Measurements from ENCODE around the gene FGF18.
A peak's percentile ranks its signal among the peaks of the same experiment; 100 is the strongest.
"Not testable (repeated sequence)": the region's sequence is repeated elsewhere in the genome, so short reads cannot be mapped to it uniquely, and the experiment has no call there.

Gene FGF18, protein sequence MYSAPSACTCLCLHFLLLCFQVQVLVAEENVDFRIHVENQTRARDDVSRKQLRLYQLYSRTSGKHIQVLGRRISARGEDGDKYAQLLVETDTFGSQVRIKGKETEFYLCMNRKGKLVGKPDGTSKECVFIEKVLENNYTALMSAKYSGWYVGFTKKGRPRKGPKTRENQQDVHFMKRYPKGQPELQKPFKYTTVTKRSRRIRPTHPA

DNA sequence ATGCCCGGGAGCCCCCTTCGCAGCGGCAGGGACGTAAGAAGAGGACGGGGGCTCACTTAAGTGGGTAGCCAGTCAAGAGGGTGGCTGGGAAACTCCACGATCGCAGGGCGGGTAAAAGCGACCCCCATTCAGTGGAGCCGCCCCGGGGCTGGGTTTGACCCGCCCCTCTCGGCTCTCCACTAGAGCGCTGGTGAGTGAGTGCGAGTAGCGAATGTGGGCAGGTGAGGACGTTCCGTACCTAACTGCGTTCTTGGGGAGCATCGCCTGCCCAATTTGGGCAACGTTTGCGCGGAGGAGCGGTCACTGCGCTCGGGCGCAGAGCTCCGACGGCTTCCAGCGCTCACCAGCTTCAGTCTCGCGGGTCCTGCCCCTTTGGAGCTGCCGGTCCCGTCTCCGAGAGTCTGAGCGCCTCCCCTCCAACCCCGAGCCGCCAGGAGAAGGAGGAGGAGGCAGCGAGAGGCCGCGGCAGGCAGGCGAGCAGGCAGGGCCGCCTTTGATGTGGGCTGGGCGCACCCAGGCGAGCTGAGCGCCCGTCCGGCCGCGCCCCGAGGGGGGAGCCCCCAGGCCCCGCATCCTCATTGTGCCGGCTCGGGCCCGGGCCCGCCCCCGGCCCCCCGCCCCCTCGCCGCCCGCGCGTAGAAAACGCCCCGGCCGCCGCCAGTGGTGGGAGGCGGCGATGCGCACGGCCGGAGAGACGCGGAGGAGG, at the start of gene FGF18:
TSS of gene FGF18 (plus strand) at position 666 of the 706 bp plus-strand sequence. CDS start 553 bp downstream, outside the sequence.
- no peak for DNase-seq (ENCODE audit: low read depth)

DNA sequence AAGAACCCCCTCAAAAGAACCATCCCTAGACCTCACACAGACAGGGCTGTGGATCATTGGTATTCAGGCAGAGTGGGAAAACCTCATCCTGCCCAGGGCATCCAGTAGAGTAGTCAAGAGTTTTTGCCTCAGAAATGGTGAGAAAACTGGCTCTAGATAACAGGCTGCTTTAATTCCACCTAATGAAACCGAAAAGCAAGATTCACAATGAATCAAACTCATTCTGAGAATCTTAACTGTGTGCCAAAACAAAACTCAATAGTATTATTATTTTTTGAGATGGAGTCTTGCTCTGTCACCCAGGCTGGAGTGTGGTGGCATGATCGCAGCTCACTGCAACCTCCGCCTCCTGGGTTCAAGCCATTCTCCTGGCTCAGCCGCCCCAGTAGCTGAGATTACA, 49.5 kb upstream of the FGF18 start:
- no peak for DNase-seq (ENCODE audit: low read depth)

DNA sequence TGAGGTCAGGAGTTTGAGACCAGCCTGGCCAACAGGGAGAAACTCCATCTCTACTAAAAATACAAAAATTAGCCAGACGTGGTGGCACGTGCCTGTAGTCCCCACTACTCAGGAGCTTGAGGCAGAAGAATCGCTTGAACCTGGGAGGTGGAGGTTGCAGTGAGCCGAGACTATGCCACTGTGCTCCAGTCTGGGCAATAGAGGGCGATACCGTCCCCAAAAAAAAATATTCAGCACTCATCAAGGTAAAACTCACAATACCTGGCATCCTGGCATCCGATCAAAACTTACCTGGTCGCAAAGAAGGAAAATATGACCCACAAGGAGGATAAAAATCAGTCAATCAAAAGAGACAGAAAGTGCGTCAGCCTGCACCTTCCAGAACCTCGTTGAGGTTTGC, 48.6 kb upstream of the FGF18 start:
- not testable (repeated sequence) for DNase-seq (ENCODE audit: low read depth)

DNA sequence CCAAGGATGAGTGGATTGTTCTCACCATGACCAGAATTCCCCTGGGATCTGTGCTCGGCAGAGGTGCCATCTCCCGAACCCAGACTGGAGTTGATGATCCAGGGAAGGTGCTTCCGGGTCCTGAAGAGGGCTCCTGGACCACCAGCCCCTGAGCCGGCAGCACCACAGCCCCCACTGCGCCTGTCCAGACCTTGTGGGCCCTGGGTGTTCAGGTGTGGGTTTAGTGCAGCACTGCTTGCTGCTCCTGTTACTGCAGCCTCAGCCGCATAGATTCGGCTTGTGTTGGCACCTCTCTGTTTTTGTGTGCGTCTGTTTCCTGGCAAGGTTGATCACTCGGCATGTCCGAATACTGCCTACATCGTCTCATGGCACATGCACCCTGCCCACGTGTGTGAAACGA, 48.1 kb upstream of the FGF18 start:
- DNase-seq (ENCODE audit: low read depth): no peak

DNA sequence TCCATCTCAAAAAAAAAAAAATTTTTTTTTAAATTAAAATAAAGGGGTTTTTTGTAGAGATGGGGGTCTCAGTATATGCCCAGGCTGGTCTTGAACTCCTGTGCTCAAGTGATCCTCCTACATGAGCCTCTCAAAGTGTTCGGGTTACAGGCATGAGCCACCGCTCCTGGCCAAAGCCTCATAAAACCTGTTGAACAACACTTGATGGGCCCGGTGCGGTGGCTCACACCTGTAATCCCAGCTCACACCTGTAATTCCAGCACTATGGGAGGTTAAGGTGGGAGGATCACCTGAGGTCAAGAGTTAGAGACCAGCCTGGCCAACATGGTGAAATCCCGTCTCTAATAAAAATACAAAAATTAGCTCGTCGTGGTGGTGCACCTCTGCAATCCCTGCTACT, 39.5 kb upstream of the FGF18 start:
- DNase-seq (ENCODE audit: low read depth): no peak

DNA sequence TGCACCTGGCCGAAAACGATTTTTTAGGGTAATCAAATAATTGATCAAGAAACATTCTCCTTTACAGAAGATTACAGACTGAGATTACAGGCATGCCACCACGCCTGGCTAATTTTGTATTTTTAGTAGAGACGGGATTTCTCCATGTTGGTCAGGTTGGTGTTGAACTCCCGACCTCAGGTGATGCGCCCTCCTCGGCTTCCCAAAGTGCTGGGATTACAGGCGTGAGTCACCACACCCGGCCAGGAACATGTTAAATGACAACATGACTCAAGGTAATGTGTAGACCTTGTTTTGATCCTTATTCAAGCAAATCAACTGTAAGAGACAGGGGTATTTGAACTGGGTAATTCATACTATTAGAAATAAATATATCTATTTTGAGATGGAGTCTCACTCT, 35.0 kb upstream of the FGF18 start:
- DNase-seq (ENCODE audit: low read depth): not testable (repeated sequence)

DNA sequence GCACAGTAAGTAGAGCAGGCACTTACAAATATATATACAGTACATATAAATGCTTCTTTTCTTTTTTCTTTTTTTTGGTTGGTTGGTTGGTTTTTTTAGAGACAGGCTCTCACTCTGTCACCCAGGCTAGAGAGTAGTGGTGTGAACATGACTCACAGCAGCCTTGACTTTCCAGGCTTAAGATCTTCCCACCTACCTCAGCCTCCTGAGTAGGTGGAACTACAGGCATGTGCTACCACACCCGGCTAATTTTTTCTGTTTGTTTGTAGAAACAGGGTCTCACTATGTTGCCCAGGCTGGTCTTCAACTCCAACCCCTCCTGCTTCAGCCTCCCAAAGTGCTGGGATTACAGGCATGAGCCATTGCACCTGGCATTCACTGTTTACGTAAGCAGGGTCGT, 34.4 kb upstream of the FGF18 start:
- not testable (repeated sequence) for DNase-seq (ENCODE audit: low read depth)

DNA sequence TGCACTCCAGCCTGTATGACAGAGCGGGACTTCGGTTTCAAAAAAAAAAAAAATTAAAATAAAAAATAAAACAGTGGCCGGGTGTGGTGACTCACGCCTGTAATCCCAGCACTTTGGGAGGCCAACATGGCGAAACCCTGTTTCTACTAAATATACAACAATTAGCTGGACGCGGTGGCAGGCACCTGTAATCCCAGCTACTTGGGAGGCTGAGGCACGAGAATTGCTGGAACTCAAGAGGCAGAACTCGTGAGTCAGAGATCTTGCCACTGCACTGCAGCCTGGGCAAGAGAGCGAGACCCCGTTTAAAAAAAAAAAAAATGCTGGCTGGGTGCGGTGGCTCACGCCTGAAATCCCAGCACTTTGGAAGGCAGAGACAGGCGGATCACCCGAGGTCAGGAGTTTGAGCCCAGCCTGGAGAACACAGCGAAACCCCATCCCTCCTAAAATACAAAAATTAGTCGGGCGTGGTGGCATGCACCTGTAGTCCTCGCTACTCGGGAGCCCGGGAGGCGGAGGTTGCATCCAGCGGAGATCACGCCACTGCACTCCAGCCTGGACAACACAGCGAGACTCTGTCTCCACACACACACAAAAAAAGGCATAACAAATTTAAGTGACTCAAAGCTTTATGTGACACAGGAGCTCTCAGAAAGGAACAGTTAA, 33.3 kb upstream of the FGF18 start:
- DNase-seq (ENCODE audit: low read depth): no peak

DNA sequence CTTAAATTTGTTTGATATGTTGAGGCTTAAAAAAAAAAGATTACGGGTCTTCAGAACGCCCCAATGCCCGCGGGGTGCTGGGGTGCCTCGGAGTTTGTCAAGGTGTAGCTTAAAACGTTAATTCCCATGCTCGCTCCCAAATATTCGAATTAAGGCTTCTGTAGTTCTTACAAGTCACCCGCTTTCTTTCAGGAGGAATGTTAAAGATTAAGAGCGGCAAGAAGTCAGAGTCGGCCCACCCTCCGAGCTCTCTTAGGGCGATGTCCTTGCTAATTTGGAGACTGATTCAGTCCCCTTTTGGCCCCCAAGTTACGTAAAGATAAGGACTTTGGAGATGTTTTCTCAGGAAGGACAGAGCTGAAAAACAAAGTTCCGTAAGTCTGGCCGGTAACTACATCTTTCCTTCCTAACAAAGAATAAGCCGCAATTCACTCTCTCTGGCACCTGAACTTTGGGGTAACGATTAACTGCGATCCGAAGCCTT, 32.5 kb upstream of the FGF18 start:
- DNase-seq (ENCODE audit: low read depth): no peak

DNA sequence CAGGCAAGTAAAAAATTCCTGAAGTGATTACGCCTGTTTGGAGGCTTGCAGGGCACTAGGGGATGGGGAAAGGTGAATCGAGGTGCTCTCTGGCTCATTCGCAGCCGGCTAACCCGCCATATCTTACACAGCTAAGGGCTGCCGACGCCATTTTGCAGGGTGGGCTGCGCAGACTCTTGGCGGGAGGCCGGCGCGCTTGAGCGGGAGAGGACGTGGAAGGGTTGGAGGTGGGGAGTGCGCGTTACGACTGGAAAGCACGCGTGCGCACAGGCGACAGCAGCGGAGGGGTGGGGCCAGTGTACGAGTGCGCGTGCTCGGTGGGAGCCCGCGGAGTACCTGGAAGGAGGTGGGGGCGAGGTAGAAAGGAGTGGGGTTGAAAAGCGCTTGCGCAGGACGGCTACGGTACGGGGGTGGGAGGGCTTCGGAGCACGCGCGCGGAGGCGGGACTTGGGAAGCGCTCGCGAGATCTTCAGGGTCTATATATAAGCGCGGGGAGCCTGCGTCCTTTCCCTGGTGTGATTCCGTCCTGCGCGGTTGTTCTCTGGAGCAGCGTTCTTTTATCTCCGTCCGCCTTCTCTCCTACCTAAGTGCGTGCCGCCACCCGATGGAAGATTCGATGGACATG, 32.0 kb upstream of the FGF18 start, which contains the start of gene NPM1:
TSS of gene NPM1 (plus strand) at position 505 of the 625 bp plus-strand sequence. CDS start at position 605, 100 bp downstream.
- DNase-seq (ENCODE audit: low read depth): peak; percentile 95

DNA sequence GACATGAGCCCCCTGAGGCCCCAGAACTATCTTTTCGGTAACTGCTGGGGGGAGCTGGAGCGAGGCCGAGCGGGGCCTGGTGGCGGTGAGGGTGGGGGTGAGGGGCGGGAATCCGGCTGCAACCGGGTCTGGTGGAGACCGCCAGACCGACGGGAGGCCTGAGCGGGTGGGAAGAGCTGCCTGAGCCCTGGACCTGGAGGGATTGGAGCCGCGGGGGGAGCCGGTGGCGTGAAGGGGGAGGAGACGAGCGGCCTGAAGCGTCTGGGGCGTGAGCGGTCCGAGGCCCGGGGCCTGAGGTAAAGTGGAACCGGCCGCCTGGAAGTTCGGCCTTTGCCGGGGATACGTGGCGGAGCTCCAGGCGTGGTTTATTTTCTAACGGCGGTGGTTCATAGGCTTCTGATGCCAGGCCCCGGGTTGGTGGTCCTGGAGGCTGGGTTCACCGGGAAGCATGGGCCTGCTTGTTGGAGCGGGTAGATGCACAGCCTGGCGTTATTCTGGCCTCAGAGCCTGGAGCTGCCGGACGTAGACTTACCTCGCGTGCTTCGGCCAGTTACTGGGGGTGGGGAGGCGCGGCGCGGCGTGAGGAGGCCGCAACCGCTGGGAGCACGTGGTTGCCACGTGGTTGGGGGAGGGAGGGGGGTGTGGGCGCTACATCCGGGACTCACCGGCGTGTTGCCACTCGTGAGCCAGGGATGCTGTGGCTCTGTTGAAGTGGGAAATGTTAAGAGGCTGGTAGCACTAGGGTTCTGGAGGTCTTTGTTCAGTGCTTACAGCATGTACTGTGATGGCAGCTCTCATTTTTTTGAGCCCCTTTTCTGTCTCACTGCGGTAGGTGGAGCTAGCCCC, 31.3 kb upstream of the FGF18 start:
- DNase-seq (ENCODE audit: low read depth): peak; percentile 78

DNA sequence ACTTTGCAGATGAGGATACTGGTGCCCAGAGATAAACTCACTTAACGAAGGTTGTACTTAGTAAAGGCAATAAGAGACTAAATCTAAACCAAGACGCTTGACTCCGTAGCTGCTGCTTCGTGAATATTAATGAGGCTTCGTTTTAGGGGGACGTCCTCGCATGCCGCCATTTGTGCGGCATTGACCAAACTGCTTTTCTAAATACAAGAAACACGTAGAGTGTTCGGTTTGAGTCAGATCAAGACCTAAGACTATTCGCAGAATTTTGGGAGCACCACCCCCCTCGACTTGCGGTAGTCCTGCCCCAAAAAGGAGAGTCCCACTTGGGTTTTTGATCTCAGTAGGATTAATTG, 30.7 kb upstream of the FGF18 start:
- no peak for DNase-seq (ENCODE audit: low read depth)

DNA sequence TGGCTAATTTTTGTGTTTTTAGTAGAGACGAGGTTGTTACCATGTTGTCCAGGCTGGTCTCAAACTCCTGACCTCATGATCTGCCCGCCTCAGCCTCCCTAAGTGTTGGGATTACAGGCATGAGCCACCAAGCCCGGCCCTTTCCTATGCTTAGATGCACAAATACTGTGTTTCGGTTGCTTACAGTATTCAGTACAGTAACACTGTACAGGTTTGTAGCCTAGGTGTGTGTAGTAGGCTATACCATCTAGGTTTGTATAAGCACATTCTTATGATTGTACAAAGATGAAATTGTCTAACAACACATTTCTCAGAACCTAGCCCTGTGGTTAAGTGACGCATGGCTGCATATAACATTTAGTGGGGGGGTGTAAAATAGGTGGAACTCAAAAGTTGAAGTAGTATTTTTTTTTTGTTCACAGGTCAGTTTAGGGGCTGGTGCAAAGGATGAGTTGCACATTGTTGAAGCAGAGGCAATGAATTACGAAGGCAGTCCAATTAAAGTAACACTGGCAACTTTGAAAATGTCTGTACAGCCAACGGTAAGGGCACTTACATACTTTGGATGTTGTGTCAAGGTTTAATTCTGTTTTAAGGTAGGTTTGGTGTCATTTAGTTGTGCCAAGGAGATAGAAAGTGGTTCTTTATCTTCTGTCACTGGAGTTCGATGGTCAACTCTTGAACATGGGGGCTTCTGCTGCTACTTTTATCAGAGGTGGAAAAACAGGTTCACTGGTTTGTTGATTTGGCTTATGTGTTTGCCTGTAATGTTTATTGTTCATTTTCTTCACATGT, 28.4 kb upstream of the FGF18 start:
- no peak for DNase-seq (ENCODE audit: low read depth)

DNA sequence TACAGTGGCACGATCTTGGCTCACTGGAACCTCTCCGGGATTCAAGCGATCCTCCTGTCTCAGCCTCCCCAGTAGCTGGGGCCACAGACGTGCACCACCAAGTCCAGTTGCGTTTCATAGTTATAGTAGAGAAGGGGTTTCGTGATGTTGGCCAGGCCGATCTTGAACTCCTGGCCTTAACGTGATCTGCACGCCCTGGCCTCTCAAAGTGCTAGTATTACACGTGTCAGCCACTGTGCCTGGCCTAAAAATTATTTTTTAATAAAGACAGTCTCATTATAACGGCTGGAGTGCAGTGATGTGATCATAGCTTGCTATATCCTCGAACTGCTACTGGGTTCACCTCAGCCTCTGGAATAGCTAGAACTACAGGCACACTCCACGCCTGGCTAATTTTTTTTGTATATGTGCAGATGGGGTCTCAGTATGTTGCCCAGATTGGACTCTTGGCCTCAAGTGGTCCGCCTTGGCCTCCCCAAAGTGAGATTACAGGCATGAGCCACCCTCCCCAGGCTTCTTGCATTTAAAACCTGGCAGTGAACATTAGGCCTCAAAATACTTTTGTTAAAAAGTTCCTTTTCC, 27.4 kb upstream of the FGF18 start:
- DNase-seq (ENCODE audit: low read depth): no peak

DNA sequence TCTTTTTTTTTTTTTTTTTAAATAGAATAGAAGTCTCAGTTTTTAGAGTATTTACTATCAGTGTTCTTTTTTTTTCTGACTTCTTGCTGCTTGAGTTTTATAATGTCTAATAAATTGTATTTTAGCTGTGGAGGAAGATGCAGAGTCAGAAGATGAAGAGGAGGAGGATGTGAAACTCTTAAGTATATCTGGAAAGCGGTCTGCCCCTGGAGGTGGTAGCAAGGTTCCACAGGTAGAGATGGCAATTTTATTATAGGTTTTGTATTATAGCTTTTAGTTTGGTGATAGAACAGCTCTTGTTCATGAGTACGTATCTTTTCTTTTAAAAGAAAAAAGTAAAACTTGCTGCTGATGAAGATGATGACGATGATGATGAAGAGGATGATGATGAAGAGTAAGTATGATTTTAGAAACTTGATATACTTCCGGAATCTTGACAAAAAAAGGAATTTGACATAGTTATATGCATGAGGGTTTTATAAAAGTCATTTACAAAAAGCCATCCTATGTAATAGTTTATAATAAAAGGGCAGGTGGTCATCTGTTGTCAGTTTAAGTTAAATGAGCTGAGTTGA, 26.8 kb upstream of the FGF18 start:
- DNase-seq (ENCODE audit: low read depth): no peak

DNA sequence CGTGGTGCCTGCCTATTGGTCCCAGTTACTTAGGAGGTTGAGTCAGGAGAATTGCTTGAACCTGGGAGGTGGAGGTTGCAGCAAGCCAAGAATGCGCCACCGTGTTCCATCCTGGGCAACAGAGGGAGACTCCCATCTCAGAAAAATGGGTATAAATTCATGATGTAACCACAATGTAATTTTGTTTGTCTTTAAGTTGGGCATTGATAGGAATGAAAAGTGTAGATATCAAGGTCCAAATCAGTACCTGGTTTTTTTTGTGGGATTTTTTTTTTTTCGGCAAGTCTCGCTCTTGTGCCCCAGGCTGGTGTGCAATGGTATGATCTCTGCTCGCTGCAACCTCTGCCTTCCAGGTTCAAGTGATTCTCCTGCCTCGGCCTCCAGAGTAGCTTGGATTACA, 24.4 kb upstream of the FGF18 start:
- no peak for DNase-seq (ENCODE audit: low read depth)

DNA sequence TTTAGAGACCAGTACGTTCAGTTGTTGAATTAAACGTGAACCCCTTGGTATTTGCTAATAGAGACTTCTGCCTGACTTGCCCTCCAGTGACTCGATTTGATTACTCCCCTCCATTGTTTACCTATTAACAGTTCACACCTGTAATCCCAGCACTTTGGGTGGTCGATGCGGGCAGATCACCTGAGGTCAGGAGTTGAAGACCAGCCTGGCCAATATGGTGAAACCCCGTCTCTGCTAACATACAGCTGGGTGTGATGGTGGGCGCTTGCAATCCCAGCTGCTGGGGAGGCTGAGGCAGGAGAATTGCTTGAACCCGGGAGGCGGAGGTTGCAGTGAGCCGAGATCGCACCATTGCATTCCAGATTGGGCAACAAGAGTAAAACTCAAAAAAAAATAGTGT, 22.9 kb upstream of the FGF18 start:
- DNase-seq (ENCODE audit: low read depth): not testable (repeated sequence)

DNA sequence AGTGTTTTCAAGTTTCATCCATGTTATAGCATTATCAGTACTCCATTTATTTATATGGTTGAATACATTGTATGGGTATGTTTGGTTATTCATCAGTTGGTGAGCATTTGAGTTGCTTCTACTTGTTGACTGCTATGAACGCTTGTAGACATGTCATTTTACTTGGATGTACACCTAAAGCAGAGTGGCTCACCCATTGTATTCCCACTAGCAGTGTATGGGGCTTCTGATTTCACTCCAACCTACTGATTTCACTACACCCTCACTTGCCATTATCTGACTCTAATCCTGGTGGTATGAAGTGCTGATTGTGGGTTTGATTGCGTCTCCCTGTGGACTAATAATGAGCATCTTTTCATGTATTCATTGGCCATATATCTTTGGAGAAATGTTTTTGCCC, 22.3 kb upstream of the FGF18 start:
- no peak for DNase-seq (ENCODE audit: low read depth)

DNA sequence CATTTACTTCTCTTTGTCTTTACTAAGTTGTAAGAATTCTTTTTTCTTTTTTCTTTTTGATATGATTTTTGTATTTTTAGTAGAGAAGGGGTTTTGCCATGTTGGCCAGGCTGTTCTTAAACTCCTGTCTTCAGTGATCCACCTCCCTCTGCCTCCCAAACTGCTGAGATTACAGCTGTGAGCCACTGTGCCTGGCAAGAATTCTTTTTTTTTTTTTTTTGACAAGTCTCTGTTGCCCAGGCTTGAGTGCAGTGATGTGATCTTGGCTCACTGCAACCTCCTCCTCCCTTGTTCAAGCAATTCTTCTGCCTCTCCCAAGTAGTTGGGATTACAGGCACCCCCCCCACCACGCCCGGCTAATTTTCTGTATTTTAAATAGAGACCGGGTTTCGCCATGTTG, 21.8 kb upstream of the FGF18 start:
- DNase-seq (ENCODE audit: low read depth): no peak

DNA sequence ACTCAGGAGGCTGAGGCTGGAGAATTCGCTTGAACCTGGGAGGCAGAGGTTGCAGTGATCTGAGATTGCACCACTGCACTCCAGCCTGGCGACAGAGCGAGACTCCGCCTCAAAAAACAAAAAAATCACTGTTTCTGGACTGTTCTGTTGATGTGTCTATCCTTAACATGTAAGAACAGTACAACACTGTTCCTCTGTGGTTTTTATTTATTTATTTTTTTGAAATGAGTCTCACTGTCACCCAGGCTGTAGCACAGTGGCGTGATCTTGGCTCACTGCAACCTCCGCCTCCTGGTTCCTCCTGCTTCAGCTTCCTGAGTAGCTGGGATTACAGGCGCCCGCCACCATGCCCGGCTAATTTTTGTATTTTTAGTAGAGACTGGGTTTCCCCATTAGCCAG, 20.8 kb upstream of the FGF18 start:
- DNase-seq (ENCODE audit: low read depth): not testable (repeated sequence)
